GM19023 (cell line): Measurements from ENCODE around the gene BCAS3.
"Not testable (repeated sequence)": the region's sequence is repeated elsewhere in the genome, so short reads cannot be mapped to it uniquely, and the experiment has no call there.

Experiments used
- ATAC-seq: cut with Tn5 transposase; IDR thresholded peaks from one replicate; pipeline ENCODE4 v1.9.1; 2021; ENCODE audit warnings: mild to moderate bottlenecking, moderate library complexity; ENCODE audit not compliant: unreplicated experiment

The BCAS3 gene

GRCh38 chr17:61351745-61352407, 674.2 kb downstream of the BCAS3 start:
- no peak for ATAC-seq

GRCh38 chr17:61352408-61352770, 674.7 kb downstream of the BCAS3 start:
- ATAC-seq: no peak

- no peak for ATAC-seq
These were observed 675.3 kb downstream of the BCAS3 start for GRCh38 chr17:61352781-61353491.

- ATAC-seq: no peak
These were observed 676.0 kb downstream of the BCAS3 start for GRCh38 chr17:61353615-61354014.

- no peak for ATAC-seq
These were observed 677.5 kb downstream of the BCAS3 start for GRCh38 chr17:61354895-61355874.

GRCh38 chr17:61357061-61357460, 679.4 kb downstream of the BCAS3 start:
- ATAC-seq: not testable (repeated sequence)

- ATAC-seq: not testable (repeated sequence)
These were observed 681.9 kb downstream of the BCAS3 start for GRCh38 chr17:61359513-61359912.

- no peak for ATAC-seq
These were observed 682.8 kb downstream of the BCAS3 start for GRCh38 chr17:61360318-61360943.

- ATAC-seq: no peak
These were observed 683.4 kb downstream of the BCAS3 start for GRCh38 chr17:61361084-61361483.

GRCh38 chr17:61362396-61362795, 684.7 kb downstream of the BCAS3 start:
- ATAC-seq: no peak

- ATAC-seq: no peak
These were observed 685.4 kb downstream of the BCAS3 start for GRCh38 chr17:61362852-61363600.

- no peak for ATAC-seq
These were observed 686.2 kb downstream of the BCAS3 start for GRCh38 chr17:61363601-61364462.

GRCh38 chr17:61364463-61364846, 686.8 kb downstream of the BCAS3 start:
- ATAC-seq: no peak

- no peak for ATAC-seq
These were observed 688.5 kb downstream of the BCAS3 start for GRCh38 chr17:61366076-61366714.

- no peak for ATAC-seq
These were observed 689.2 kb downstream of the BCAS3 start for GRCh38 chr17:61366715-61367413.

- ATAC-seq: no peak
These were observed 690.6 kb downstream of the BCAS3 start for GRCh38 chr17:61368049-61368831.

- no peak for ATAC-seq
These were observed 691.3 kb downstream of the BCAS3 start for GRCh38 chr17:61368832-61369450.
